ENCODE data around the gene LBX2.
"Not testable (repeated sequence)": the region's sequence is repeated elsewhere in the genome, so short reads cannot be mapped to it uniquely, and the experiment has no call there.

DNA sequence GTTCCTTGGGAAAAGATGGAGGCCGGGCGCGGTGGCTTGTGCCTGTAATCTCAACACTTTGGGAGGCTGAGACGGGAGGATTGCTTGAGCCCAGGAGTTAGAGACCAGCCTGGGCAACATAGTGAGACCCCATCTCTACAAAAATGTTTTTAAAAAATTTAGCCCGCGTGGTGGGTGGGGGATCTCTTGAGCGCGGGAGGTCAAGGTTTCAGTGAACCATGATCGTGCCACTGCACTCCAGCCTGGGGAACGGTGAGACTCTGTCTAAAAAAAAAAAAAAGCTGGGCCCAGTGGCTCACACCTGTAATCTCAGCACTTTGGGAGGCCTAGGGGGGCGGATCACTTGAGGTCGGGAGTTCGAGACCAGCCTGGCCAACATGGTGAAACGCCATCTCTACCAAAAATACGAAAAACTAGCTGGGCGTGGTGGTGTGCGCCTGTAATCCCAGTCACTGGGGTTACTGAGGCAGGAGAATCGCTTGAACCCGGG lies 15.7 kb downstream of the LBX2 start:
- TF ChIP-seq, protein P1, sequence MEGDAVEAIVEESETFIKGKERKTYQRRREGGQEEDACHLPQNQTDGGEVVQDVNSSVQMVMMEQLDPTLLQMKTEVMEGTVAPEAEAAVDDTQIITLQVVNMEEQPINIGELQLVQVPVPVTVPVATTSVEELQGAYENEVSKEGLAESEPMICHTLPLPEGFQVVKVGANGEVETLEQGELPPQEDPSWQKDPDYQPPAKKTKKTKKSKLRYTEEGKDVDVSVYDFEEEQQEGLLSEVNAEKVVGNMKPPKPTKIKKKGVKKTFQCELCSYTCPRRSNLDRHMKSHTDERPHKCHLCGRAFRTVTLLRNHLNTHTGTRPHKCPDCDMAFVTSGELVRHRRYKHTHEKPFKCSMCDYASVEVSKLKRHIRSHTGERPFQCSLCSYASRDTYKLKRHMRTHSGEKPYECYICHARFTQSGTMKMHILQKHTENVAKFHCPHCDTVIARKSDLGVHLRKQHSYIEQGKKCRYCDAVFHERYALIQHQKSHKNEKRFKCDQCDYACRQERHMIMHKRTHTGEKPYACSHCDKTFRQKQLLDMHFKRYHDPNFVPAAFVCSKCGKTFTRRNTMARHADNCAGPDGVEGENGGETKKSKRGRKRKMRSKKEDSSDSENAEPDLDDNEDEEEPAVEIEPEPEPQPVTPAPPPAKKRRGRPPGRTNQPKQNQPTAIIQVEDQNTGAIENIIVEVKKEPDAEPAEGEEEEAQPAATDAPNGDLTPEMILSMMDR (conservative IDR thresholded peaks at IDR 0.05; ENCODE audit: low read length), result not testable (repeated sequence)
- not testable (repeated sequence) for TF ChIP-seq EZH2phosphoT487 (IDR thresholded peaks at IDR 0.05; ENCODE audit: borderline replicate concordance)
